ENCODE results near the gene DYNLRB2. TPM values are rescaled to one million over a fixed set of nuclear protein-coding genes. Genes with fewer than 3 reads are reported as not detected.
A peak's percentile ranks its signal among the peaks of the same experiment; 100 is the strongest.

The DYNLRB2 gene
- polyA plus RNA-seq, 1 experiment: 0.50 TPM

- ChIA-PET POLR2A (no interaction called here), CTCF (no interaction called here)
- no peak for TF ChIP-seq CTCF (IDR thresholded peaks at IDR 0.05; ENCODE audit: insufficient read depth, low read depth, low read length)
- Histone ChIP-seq H3K4me3 (ENCODE audit: low read depth, low read length) (no peak overlapping the region), H3K36me3 (ENCODE audit: control insufficient read depth, insufficient read depth, low read length) (no peaks in the 10 kb centered on the region), H3K27me3 (ENCODE audit: control insufficient read depth, insufficient read depth, low read length) (no peaks in the 10 kb centered on the region)
- no peak for DNase-seq (ENCODE audit: low read depth)
Observed at GRCh38 chr16:80530479-80530878, 10.3 kb upstream of the DYNLRB2 start.

GRCh38 chr16:80536238-80536637, 4.6 kb upstream of the DYNLRB2 start:
- H3K4me3 ChIP-seq (ENCODE audit: low read depth, low read length): no peak overlapping the region
- ChIA-PET CTCF (no interaction called here), POLR2A (no interaction called here)
- H3K27me3 ChIP-seq (ENCODE audit: control insufficient read depth, insufficient read depth, low read length): no peaks in the 10 kb centered on the region
- no peak for TF ChIP-seq CTCF (IDR thresholded peaks at IDR 0.05; ENCODE audit: insufficient read depth, low read depth, low read length)
- DNase-seq (ENCODE audit: low read depth): no peak
- H3K36me3 ChIP-seq (ENCODE audit: control insufficient read depth, insufficient read depth, low read length): no peaks in the 10 kb centered on the region

- no peak for TF ChIP-seq CTCF (IDR thresholded peaks at IDR 0.05; ENCODE audit: insufficient read depth, low read depth, low read length)
- ChIA-PET CTCF (interaction anchor here (0.7 to 1.1 kb wide), 2 partner anchors 15 to 956 kb away, joined by 3 read pairs; no protein-coding TSS in a partner anchor), POLR2A (no interaction called here)
- H3K27me3 ChIP-seq (ENCODE audit: control insufficient read depth, insufficient read depth, low read length): no peaks in the 10 kb centered on the region
- no peaks in the 10 kb centered on the region for H3K36me3 ChIP-seq (ENCODE audit: control insufficient read depth, insufficient read depth, low read length)
- no peak for DNase-seq (ENCODE audit: low read depth)
- peak overlapping the region; percentile 70 for H3K4me3 ChIP-seq (ENCODE audit: low read depth, low read length)
Observed at GRCh38 chr16:80541306-80541694, 507 bp downstream of the DYNLRB2 start.

- H3K36me3 ChIP-seq (ENCODE audit: control insufficient read depth, insufficient read depth, low read length): no peaks in the 10 kb centered on the region
- H3K27me3 ChIP-seq (ENCODE audit: control insufficient read depth, insufficient read depth, low read length): no peaks in the 10 kb centered on the region
- DNase-seq (ENCODE audit: low read depth): no peak
- H3K4me3 ChIP-seq (ENCODE audit: low read depth, low read length): no peak overlapping the region
- TF ChIP-seq CTCF (IDR thresholded peaks at IDR 0.05; ENCODE audit: insufficient read depth, low read depth, low read length): no peak
- CTCF ChIA-PET: interaction anchor here (1.9 kb wide), 1 partner anchor 16 kb away, joined by 5 read pairs; no protein-coding TSS in a partner anchor
- POLR2A ChIA-PET: no interaction called here
Observed at GRCh38 chr16:80543162-80543561, 2.4 kb downstream of the DYNLRB2 start.

GRCh38 chr16:80544326-80544725, 3.5 kb downstream of the DYNLRB2 start:
- Histone ChIP-seq H3K27me3 (ENCODE audit: control insufficient read depth, insufficient read depth, low read length) (no peaks in the 10 kb centered on the region), H3K4me3 (ENCODE audit: low read depth, low read length) (no peak overlapping the region), H3K36me3 (ENCODE audit: control insufficient read depth, insufficient read depth, low read length) (no peaks in the 10 kb centered on the region)
- DNase-seq (ENCODE audit: low read depth): no peak
- no peak for TF ChIP-seq CTCF (IDR thresholded peaks at IDR 0.05; ENCODE audit: insufficient read depth, low read depth, low read length)
- ChIA-PET POLR2A (no interaction called here), CTCF (no interaction called here)
